Body of pancreas (tissue), 4 donors: ENCODE data around the gene CACNA1C. TPM values are rescaled to one million over a fixed set of nuclear protein-coding genes. Genes with fewer than 3 reads are reported as not detected.

Experiments used
- ATAC-seq: fragments of 150-250 bp; one replicate; pipeline ENCODE4 v1.9.1; 2016
- DNase-seq, 4 donors: peaks; one replicate each; pipeline ENCODE4 v3.0.0-alpha.2; 2019
- H3K27ac ChIP-seq, 4 donors: fragments of 200-600 bp; sonication (generic); 1 replicate in 3 of 4; 2 replicates in 1 of 4; pipeline versions ENCODE4 v1.5.1 to v1.6.1; 2016 to 2019; ENCODE audit warnings: mild to moderate bottlenecking in 1 of 4, mixed read lengths in 1 of 4, moderate library complexity in 1 of 4
- H3K27me3 ChIP-seq, 2 donors: fragments of 200-600 bp; sonication (generic); one replicate each; pipeline ENCODE4 v1.6.0; 2016; ENCODE audit warnings: mild to moderate bottlenecking in 1 of 2
- H3K36me3 ChIP-seq, 2 donors: fragments of 200-600 bp; sonication (generic); replicated peaks in 1 of 2; 2 replicates each; pipeline ENCODE4 v1.5.1; 2016; ENCODE audit warnings: low read depth in 2 of 2; ENCODE audit not compliant: insufficient read depth in 1 of 2
- H3K4me1 ChIP-seq: fragments of 200-600 bp; sonication (generic); one replicate; pipeline ENCODE4 v1.6.0; 2016
- H3K4me3 ChIP-seq, 2 donors: fragments of 200-600 bp; sonication (generic); 1 replicate in 1 of 2; 2 replicates in 1 of 2; pipeline ENCODE4 v1.5.1; 2016 to 2019
- H3K9me3 ChIP-seq, 3 donors: fragments of 200-600 bp; sonication (generic); 1 replicate in 2 of 3; 2 replicates in 1 of 3; pipeline ENCODE4 v1.5.1; 2016
- CTCF ChIP-seq, 7 experiments: fragments of 450-650 bp in 4 of 7; fragments of 200-600 bp in 3 of 7; sonication (generic) in 3 of 7; IDR thresholded peaks; one replicate each; pipeline ENCODE4 v1.5.1; 2016 to 2019; ENCODE audit warnings: antibody characterized with exemption in 7 of 7
- POLR2A ChIP-seq, 3 donors: fragments of 450-650 bp; IDR thresholded peaks; one replicate each; pipeline ENCODE4 v1.6.1; 2016; ENCODE audit warnings: antibody characterized with exemption in 3 of 3, mild to moderate bottlenecking in 2 of 3
- WGBS, 2 donors: methylation state at CpG; one replicate each; pipeline ENCODE4 v1.1.5; 2017; 5-methylcytosine and 5-hydroxymethylcytosine counted together
- intact Hi-C: fragments of 100-400 bp; cut with DNase I; formaldehyde crosslinking; loops from one replicate; pipeline ENCODE4 v1.15.1; 2023
- total RNA-seq, 2 donors: library from RNA; depleted of rRNA; stranded (reverse); fragments of >200 nt; gene quantifications; one replicate each; pipeline ENCODE4 v1.1.0, GENCODE V29; 2016

Gene CACNA1C
- total RNA-seq, 2 donors from 2014 or later, result 2.3 to 4.4 TPM

DNA sequence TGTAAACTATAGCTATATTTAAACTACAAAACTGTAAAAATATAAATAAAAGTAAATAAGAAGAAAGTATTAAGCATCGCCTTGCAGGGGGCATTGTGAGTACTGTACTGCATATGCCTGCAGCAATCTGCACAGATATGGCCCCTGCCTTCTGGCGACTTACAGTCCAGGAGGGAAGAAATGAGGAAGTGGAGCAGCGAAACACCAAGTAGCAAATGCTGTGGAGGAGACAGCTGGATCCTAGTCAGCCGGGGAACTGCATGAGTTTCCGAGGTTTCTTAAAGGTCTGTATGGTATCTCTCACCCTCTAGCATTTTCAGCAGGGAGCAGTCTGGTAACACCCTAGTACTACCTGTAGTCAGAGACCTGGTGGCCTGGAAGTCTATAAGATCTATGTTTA lies 256.9 kb downstream of the CACNA1C start:
- no peak for DNase-seq
- no peaks in the 10 kb centered on the region for H3K36me3 ChIP-seq
- no peak overlapping the region for H3K27ac ChIP-seq
- ATAC-seq, result no peak
- H3K27me3 ChIP-seq, result no peaks in the 10 kb centered on the region
- H3K4me1 ChIP-seq, result no peaks in the 10 kb centered on the region
- no peak for TF ChIP-seq POLR2A (IDR thresholded peaks at IDR 0.05)
- TF ChIP-seq CTCF (IDR thresholded peaks at IDR 0.05), result no peak
- 50 to 78% methylated on average over 5 of the region's 5 CpGs for WGBS, 2 donors
- intact Hi-C loops, result no loop called here
- no peak overlapping the region for H3K4me3 ChIP-seq
- no peaks in the 10 kb centered on the region for H3K9me3 ChIP-seq

GRCh38 chr12:2311020-2311778 lies 258.4 kb downstream of the CACNA1C start:
- TF ChIP-seq CTCF (IDR thresholded peaks at IDR 0.05) (no peak), POLR2A (IDR thresholded peaks at IDR 0.05) (no peak)
- no peak for ATAC-seq
- DNase-seq, result no peak
- intact Hi-C loops, result no loop called here
- Histone ChIP-seq H3K4me1 (no peaks in the 10 kb centered on the region), H3K27me3 (no peaks in the 10 kb centered on the region), H3K4me3 (no peak overlapping the region), H3K9me3 (no peaks in the 10 kb centered on the region), H3K36me3 (no peaks in the 10 kb centered on the region), H3K27ac (no peak overlapping the region)
- 63 to 65% methylated on average over 15 of the region's 15 CpGs for WGBS, 2 donors

- no peak overlapping the region for H3K4me3 ChIP-seq
- ATAC-seq, result no peak
- 69 to 73% methylated on average over 7 of the region's 7 CpGs for WGBS, 2 donors
Measured at GRCh38 chr12:2312175-2312574, 259.4 kb downstream of the CACNA1C start.

DNA sequence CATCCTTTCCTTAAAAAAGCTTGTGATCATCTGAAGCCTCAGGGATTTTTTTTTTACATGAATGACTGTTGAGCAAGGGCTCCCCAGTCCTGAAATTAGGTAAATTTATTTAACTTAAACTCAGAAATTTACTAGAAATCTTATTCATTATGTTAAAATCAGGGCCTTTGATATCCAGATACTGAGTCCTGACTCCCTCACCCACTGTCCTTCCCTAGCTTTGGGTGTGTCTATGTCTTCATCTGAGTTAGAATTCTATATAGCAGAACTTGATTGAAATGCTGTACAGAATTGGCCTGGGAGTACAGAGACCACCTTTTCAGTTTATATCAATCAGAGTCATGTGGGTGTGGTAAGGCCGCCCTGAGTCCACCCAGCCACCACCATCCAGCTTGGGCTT lies 260.0 kb downstream of the CACNA1C start:
- DNase-seq, result no peak
- H3K36me3 ChIP-seq, result no peaks in the 10 kb centered on the region
- no peaks in the 10 kb centered on the region for H3K4me1 ChIP-seq
- ATAC-seq, result no peak
- H3K27ac ChIP-seq, result no peak overlapping the region
- TF ChIP-seq CTCF (IDR thresholded peaks at IDR 0.05) (no peak), POLR2A (IDR thresholded peaks at IDR 0.05) (no peak)
- no peaks in the 10 kb centered on the region for H3K9me3 ChIP-seq
- H3K4me3 ChIP-seq, result no peak overlapping the region
- intact Hi-C loops, result no loop called here
- no peaks in the 10 kb centered on the region for H3K27me3 ChIP-seq
- 92 to 100% methylated on average over 1 of the region's 1 CpG for WGBS, 2 donors

More at GRCh38 chr12:2312175-2312574, 259.4 kb downstream of the CACNA1C start:
- H3K36me3 ChIP-seq, result no peaks in the 10 kb centered on the region
- intact Hi-C loops, result no loop called here
- H3K9me3 ChIP-seq, result no peaks in the 10 kb centered on the region
- TF ChIP-seq CTCF (IDR thresholded peaks at IDR 0.05), result no peak
- H3K4me1 ChIP-seq, result no peaks in the 10 kb centered on the region
- H3K27me3 ChIP-seq, result no peaks in the 10 kb centered on the region
- DNase-seq, result no peak
- H3K27ac ChIP-seq, result no peak overlapping the region

GRCh38 chr12:2314492-2314891 lies 261.7 kb downstream of the CACNA1C start:
- Histone ChIP-seq H3K9me3 (no peaks in the 10 kb centered on the region), H3K27ac (no peak overlapping the region), H3K4me1 (no peaks in the 10 kb centered on the region), H3K27me3 (no peaks in the 10 kb centered on the region), H3K36me3 (no peaks in the 10 kb centered on the region), H3K4me3 (no peak overlapping the region)
- TF ChIP-seq CTCF (IDR thresholded peaks at IDR 0.05) (no peak), POLR2A (IDR thresholded peaks at IDR 0.05) (no peak)
- intact Hi-C loops, result no loop called here
- 50 to 94% methylated on average over 2 of the region's 2 CpGs for WGBS, 2 donors
- ATAC-seq, result no peak
- DNase-seq, result no peak
